Measurements from ENCODE around the gene GK. TPM values are rescaled to one million over a fixed set of nuclear protein-coding genes. Genes with fewer than 3 reads are reported as not detected.
"Not testable (repeated sequence)": the region's sequence is repeated elsewhere in the genome, so short reads cannot be mapped to it uniquely, and the experiment has no call there.

Gene GK
- total and polyA plus RNA-seq, 2 donors (not counting 3 experiments of a cell fraction or from before 2014, with no cell fraction given) = 2.7 to 7.6 TPM

DNA sequence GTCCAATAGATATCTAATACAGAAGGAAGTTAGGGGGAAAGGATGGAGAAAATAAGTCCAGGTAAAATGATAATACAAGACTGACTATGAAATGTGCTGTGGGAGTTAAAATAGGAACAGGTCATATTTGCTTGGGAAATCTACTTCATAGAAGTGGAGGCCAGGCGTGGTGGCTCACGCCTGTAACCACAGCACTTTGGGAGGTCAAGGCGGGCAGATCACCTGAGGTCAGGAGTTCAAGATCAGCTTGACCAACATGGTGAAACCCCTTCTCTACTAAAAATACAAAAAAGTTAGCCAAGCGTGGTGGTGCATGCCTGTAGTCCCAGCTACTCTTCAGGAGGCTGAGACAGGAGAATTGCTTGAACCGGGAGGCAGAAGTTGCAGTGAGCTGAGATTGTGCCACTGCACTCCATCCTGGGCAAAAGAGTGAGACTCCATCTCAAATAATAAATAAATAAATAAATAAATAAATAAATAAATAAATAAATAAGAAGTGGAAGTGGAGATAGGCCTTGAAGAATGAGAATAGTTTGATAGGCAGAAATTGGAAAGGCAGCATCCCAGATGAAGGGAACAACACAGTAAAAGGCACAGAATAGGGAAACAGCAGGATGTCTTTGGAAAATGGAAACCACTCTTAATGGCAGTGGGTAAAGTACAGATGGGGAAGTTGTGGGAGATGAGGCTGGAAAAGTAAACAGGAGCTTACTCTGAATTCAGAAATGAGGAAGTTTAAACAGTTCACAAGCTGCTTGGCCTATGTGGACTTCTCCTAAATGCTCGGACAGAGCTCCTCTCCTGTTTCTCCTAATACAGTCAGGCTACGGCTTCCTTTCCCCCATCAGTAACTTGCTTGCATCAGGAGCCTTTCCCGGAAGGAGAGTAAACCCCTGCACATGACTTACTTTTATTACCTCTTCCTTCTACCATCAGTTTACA lies 15.1 kb upstream of the GK start:
- POLR2A ChIA-PET = no interaction called here
- H3K36me3 ChIP-seq (ENCODE audit: control insufficient read depth in 2 of 2, extremely low read depth in 1 of 2, insufficient read depth in 2 of 2, low read length in 2 of 2) = no peaks in the 10 kb centered on the region
- no TSS peak for BruUV-seq (replicated peaks)
- FAIRE-seq = no peak
- H2AFZ ChIP-seq (ENCODE audit: low read depth, low read length) = no peak overlapping the region
- dilution Hi-C loops (cut with MboI; ENCODE audit: extremely low pct_ligation_motif_present, low sequenced_read_pairs) = no loop called here
- no peaks in the 10 kb centered on the region for H3K9me3 ChIP-seq (replicated peaks; ENCODE audit: control insufficient read depth, insufficient read depth, low read length)
- CTCF ChIA-PET = interaction anchor here (1.0 kb wide), 1 partner anchor 97 kb away, joined by 5 read pairs; no protein-coding TSS in a partner anchor
- TF ChIP-seq FOS (IDR thresholded peaks at IDR 0.05; ENCODE audit: borderline replicate concordance, insufficient read depth, low read length) (no peak), POLR2AphosphoS5 (IDR thresholded peaks at IDR 0.05; ENCODE audit: insufficient read depth, low read depth, low read length) (no peak), GATA2 (IDR thresholded peaks at IDR 0.05; ENCODE audit: insufficient read depth, insufficient read length, low read depth, low read length) (no peak), JUN (IDR thresholded peaks at IDR 0.05; ENCODE audit: borderline replicate concordance, insufficient read depth, insufficient read length, low read depth) (no peak), EZH2 (IDR thresholded peaks at IDR 0.05; ENCODE audit: borderline replicate concordance, low read depth, low read length, severe bottlenecking) (no peak), MYC (IDR thresholded peaks at IDR 0.05; ENCODE audit: low read depth, low read length) (no peak), POLR2A (IDR thresholded peaks at IDR 0.05; ENCODE audit: low read depth, low read length) (no peak)
- TF ChIP-seq, protein P1, sequence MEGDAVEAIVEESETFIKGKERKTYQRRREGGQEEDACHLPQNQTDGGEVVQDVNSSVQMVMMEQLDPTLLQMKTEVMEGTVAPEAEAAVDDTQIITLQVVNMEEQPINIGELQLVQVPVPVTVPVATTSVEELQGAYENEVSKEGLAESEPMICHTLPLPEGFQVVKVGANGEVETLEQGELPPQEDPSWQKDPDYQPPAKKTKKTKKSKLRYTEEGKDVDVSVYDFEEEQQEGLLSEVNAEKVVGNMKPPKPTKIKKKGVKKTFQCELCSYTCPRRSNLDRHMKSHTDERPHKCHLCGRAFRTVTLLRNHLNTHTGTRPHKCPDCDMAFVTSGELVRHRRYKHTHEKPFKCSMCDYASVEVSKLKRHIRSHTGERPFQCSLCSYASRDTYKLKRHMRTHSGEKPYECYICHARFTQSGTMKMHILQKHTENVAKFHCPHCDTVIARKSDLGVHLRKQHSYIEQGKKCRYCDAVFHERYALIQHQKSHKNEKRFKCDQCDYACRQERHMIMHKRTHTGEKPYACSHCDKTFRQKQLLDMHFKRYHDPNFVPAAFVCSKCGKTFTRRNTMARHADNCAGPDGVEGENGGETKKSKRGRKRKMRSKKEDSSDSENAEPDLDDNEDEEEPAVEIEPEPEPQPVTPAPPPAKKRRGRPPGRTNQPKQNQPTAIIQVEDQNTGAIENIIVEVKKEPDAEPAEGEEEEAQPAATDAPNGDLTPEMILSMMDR (IDR thresholded peaks at IDR 0.05; ENCODE audit: extremely low read depth in 1 of 2, insufficient read depth in 1 of 2, low read depth in 1 of 2, low read length in 2 of 2) = no peak
- TF ChIP-seq, protein P2, sequence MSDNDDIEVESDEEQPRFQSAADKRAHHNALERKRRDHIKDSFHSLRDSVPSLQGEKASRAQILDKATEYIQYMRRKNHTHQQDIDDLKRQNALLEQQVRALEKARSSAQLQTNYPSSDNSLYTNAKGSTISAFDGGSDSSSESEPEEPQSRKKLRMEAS (IDR thresholded peaks at IDR 0.05; ENCODE audit: insufficient read depth, insufficient read length) = no peak
- H4K20me1 ChIP-seq (replicated peaks; ENCODE audit: control insufficient read depth, extremely low read depth, insufficient read depth, low read length) = no peaks in the 10 kb centered on the region
- no peak overlapping the region for H3K27ac ChIP-seq (ENCODE audit: insufficient read depth, low read depth, low read length)
- no peaks in the 10 kb centered on the region for H3K9me1 ChIP-seq (replicated peaks; ENCODE audit: control insufficient read depth, extremely low read depth, insufficient read depth, low read length)
- intact Hi-C loops (cut with micrococcal nuclease) = no loop called here
- H3K4me2 ChIP-seq (ENCODE audit: insufficient read depth, low read length) = no peak overlapping the region
- no peaks in the 10 kb centered on the region for H3K4me1 ChIP-seq (ENCODE audit: control insufficient read depth, extremely low read depth, insufficient read depth, low read length)
- no peak for DNase-seq (ENCODE audit: low read depth, low spot score)
- no peaks in the 10 kb centered on the region for H3K27me3 ChIP-seq (ENCODE audit: control insufficient read depth in 2 of 2, insufficient read depth in 2 of 2, low read length in 2 of 2)
- no peak overlapping the region for H3K4me3 ChIP-seq (replicated peaks in 1 of 3; ENCODE audit: insufficient read depth in 1 of 3, low read depth in 1 of 3, low read length in 3 of 3)
- H3K79me2 ChIP-seq (ENCODE audit: control insufficient read depth, insufficient read depth, low read length) = no peaks in the 10 kb centered on the region
- no peak overlapping the region for H3K9ac ChIP-seq (replicated peaks; ENCODE audit: extremely low read depth, insufficient read depth, low read length)

DNA sequence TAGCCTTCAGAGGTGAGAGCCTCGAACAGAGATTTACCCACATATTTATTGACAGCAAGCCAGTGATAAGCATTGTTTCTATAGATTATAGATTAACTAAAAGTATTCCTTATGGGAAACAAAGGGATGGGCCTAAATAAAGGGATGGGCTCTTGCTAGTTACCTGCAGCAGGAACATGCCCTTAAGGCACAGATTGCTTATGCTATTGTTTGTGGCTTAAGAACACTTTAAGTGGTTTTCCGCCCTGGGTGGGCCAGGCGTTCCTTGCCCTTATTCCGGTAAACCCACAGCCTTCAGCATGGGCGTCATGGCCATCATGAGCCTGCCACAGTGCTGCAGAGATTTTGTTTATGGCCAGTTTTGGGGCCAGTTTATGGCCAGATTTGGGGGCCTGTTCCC lies 13.5 kb upstream of the GK start:
- H3K36me3 ChIP-seq (ENCODE audit: control insufficient read depth in 2 of 2, extremely low read depth in 1 of 2, insufficient read depth in 2 of 2, low read length in 2 of 2); H3K4me1 ChIP-seq (ENCODE audit: control insufficient read depth, extremely low read depth, insufficient read depth, low read length); CTCF ChIA-PET; H3K79me2 ChIP-seq (ENCODE audit: control insufficient read depth, insufficient read depth, low read length); intact Hi-C loops (cut with micrococcal nuclease); H3K4me3 ChIP-seq (replicated peaks in 1 of 3; ENCODE audit: insufficient read depth in 1 of 3, low read depth in 1 of 3, low read length in 3 of 3); FAIRE-seq; H3K9me1 ChIP-seq (replicated peaks; ENCODE audit: control insufficient read depth, extremely low read depth, insufficient read depth, low read length); POLR2A ChIA-PET; H3K9ac ChIP-seq (replicated peaks; ENCODE audit: extremely low read depth, insufficient read depth, low read length); H3K27me3 ChIP-seq (ENCODE audit: control insufficient read depth in 2 of 2, insufficient read depth in 2 of 2, low read length in 2 of 2); H3K9me3 ChIP-seq (replicated peaks; ENCODE audit: control insufficient read depth, insufficient read depth, low read length); DNase-seq (ENCODE audit: low read depth, low spot score); H3K4me2 ChIP-seq (ENCODE audit: insufficient read depth, low read length); H4K20me1 ChIP-seq (replicated peaks; ENCODE audit: control insufficient read depth, extremely low read depth, insufficient read depth, low read length); H3K27ac ChIP-seq (ENCODE audit: insufficient read depth, low read depth, low read length); dilution Hi-C loops (cut with MboI; ENCODE audit: extremely low pct_ligation_motif_present, low sequenced_read_pairs); H2AFZ ChIP-seq (ENCODE audit: low read depth, low read length); BruUV-seq (replicated peaks): not testable (repeated sequence)
